SKM-1 (cell line): ENCODE results near the gene SUMO3.

Experiments used
- DNase-seq: peaks from one replicate; lab custom pipeline; 2025; ENCODE audit not compliant: unreplicated experiment; lab: John Stamatoyannopoulos, UW

SUMO3 gene

DNA sequence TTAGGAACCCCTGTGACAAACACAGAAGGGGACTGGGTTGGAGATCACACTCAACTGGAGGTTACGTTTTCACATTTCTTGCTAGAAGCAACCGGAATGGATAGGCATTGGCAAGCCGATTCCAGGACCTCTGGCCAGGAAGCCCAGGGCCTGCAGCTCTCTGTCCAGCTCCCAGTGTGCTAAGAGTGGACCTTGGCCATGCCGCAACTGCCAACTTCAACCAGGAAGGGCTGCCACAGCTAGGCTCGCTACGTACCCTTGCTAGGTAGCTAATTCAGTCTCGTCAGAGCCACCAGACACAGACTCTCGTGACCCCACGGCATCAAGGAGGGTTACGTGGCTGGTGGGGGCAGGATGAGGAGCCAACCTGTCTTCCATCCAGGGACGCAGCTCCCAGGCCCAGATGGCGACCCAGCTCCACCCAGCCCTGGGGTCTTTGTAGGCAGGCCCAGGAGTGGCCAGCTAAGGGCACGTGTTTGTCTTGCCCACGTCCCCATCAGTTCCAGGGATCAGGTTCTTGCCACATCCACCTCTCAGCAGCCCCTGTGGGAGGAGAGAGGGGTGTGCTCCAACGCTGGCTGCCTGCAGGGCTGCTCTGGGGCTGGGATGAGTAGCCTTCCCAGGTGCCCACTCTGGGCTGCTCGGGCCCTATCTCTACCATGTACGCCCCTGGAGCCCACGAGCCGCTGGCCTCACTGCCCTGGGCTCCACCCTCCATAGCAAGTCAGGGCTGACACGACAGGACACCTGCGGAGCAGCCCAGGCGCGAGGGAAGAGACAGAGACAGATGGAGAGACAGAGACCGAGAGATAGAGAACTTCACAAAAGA is 55.4 kb downstream of the SUMO3 start:
- DNase-seq: no peak

DNA sequence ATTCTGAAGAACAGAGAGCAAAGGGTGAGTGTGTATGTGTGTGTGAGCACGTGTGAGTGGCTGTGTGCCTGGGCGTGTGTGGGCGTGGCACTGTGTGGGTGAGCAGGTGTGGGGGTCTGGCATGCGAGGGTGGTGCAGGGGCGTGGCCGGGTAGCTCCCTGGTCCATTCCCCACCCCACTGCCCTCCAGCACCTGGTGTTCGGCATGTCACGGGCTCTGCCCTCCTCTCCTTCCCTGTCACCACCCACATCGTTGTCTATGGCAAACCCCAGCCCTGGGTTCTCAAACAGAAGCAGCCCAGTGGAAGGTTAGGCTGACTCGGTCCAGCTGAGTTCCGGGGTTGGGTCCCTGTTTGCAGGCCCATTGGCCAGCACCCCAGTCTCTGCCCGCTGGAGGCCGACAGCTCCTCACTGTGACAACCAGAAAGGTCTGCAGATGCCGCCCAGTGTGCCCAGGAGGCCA is 56.1 kb downstream of the SUMO3 start:
- no peak for DNase-seq

DNA sequence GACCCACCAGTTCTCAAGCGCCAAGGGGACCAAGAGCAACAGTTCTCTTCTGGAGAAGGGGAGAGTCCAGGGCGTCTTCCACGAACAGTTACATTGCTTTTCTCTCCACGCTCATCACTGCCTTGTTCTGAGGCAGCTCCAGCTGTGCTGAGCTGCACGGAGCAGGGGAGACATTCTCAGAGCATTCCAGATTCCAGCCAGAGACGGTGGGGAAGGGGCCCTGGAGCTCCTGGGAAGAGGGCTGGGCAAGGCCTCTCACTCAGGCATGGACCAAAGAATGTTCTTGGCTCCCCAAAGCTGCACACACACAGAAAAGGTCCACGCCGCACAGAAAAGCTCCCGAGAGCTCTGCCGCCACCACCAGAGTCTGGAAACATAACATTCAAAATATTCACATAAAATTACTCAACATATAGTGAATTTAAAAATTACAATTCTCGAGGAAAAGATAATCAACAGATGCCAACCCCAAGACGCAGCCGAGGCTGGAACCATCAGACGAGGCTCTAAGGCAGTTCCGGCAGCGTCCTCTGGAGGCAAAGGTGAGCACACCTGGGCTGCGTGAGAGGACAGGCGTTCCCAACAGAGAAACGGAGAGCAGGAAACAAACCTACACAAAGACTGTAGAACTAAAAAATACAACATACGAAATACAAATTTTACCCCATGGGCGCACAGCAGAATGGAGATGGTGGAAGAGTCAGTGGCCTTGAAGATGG is 56.7 kb downstream of the SUMO3 start:
- DNase-seq: no peak

DNA sequence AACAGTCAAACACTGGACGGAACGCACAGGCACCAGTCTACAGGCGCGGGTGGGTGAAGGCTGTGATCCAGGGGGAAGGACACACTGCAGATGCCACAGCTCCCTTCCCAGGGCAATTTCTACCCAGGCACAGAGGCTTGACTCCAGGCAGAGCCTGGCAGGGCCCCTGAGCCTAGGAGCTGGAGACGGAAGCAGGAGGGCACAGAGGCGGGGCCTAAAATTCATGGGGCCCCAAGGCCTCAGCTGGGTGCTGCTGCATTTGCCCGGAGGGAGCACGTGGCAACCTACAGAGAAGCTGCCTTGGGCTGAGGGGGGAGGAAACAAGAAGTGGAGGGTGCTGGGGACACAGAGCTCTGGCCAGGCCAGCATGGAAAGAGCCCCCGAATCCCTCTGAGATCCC is 57.5 kb downstream of the SUMO3 start:
- DNase-seq: no peak

DNA sequence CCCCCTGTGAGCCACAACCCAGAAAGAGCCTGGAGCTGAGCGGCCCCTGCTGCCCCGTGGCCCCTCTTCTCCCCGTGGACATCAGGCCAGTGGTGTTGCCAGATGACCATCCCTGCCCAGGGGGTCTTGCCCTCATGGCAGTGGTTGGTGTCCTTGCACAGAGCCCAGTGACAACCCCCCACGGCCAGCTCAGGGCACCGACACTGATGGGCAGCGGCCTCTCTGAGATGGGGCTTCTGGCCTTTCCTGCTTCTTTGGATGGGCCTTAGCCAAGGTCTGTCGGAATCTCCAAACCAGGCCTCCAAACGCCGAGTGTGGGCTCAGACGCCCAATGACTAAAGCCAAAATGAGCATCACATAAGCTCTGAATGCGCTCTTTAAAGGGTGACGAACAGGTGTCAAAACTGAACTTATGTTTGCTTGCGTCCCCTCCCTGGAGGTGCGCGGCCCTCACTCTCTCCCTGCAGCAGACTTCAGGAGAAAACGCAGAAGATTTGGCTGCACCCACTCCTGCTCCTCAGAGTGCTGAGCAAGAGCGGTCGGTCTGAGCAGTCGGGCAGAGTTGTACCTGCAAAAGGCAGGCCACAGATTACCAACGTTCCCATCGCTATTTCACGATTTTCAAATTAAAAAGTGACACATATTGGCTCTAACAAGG is 58.1 kb downstream of the SUMO3 start:
- no peak for DNase-seq

GRCh38 chr21:44758781-44759627 is 58.9 kb downstream of the SUMO3 start:
- DNase-seq: no peak

DNA sequence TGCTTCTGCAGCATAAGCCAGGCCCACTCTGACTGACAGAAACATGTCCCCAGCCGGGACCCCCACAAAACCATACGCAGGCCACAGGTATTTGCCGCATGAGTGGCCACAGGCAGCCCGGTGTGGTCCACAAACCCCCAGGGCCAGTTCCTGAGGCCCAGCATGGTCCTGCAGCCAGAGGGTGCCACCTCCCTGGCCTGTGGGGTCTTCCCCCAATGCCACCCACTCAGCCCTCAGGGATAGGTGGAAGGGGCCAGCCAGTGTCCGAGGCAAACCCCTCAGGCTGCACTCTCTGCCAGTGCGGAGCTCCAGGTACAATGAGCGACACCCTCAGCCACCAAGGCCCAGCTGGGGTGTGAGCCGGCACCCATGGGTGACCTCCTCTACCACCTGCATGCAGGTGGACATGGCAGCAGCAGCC is 59.7 kb downstream of the SUMO3 start:
- DNase-seq: no peak

DNA sequence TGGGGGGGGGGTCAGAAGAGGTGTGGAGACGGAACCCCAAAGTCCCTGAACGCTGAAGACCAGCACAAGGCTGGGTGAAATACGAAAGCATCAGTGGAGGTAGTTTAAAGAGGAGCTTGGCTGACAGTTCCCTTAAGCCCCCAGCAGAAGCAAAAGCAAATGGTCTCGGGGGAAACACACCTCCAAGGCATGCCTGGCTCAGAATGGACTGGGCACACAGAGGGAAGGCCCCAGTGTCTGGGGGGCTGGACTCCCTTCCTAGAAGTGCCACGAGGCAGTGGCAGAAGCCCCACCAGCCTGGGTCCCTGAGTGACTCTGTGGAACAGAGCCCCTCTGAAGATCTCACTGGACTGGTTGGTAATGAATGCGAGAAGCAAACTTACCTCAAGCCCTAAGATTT is 60.1 kb downstream of the SUMO3 start:
- DNase-seq: no peak

- DNase-seq: no peak
These were observed 61.3 kb downstream of the SUMO3 start for GRCh38 chr21:44756423-44757185.
